GM19397 (cell line): ENCODE results near the gene IER5.
"Not testable (repeated sequence)": the region's sequence is repeated elsewhere in the genome, so short reads cannot be mapped to it uniquely, and the experiment has no call there.

Experiments used
- ATAC-seq: cut with Tn5 transposase; IDR thresholded peaks from one replicate; pipeline ENCODE4 v1.9.1; 2021; ENCODE audit warnings: mild to moderate bottlenecking, moderate library complexity; ENCODE audit not compliant: unreplicated experiment

IER5 gene

GRCh38 chr1:181113059-181113641 lies 24.6 kb downstream of the IER5 start:
- ATAC-seq, result no peak

GRCh38 chr1:181114574-181115367 lies 26.3 kb downstream of the IER5 start:
- ATAC-seq, result no peak

- ATAC-seq, result no peak
These were observed 26.8 kb downstream of the IER5 start for GRCh38 chr1:181115368-181115684.

- not testable (repeated sequence) for ATAC-seq
These were observed 27.5 kb downstream of the IER5 start for GRCh38 chr1:181115971-181116370.

- ATAC-seq, result no peak
These were observed 28.4 kb downstream of the IER5 start for GRCh38 chr1:181116819-181117390.

- ATAC-seq, result no peak
These were observed 29.3 kb downstream of the IER5 start for GRCh38 chr1:181117648-181118449.

GRCh38 chr1:181119093-181119989 lies 30.8 kb downstream of the IER5 start:
- no peak for ATAC-seq

GRCh38 chr1:181120924-181121323 lies 32.4 kb downstream of the IER5 start:
- ATAC-seq, result no peak

- ATAC-seq, result no peak
These were observed 33.0 kb downstream of the IER5 start for GRCh38 chr1:181121498-181121897.

GRCh38 chr1:181122222-181122621 lies 33.7 kb downstream of the IER5 start:
- no peak for ATAC-seq

GRCh38 chr1:181123173-181123572 lies 34.7 kb downstream of the IER5 start:
- no peak for ATAC-seq

GRCh38 chr1:181124291-181124751 lies 35.8 kb downstream of the IER5 start:
- no peak for ATAC-seq

- ATAC-seq, result no peak
These were observed 37.8 kb downstream of the IER5 start for GRCh38 chr1:181126289-181126688.

GRCh38 chr1:181126871-181127587 lies 38.5 kb downstream of the IER5 start:
- ATAC-seq, result no peak

GRCh38 chr1:181127898-181128453 lies 39.5 kb downstream of the IER5 start:
- ATAC-seq, result no peak

- peak; percentile 35 for ATAC-seq
These were observed 40.3 kb downstream of the IER5 start for GRCh38 chr1:181128592-181129497.

- ATAC-seq, result no peak
These were observed 41.5 kb downstream of the IER5 start for GRCh38 chr1:181129771-181130606.
